ENCODE data around the gene FAM131A.

DNA sequence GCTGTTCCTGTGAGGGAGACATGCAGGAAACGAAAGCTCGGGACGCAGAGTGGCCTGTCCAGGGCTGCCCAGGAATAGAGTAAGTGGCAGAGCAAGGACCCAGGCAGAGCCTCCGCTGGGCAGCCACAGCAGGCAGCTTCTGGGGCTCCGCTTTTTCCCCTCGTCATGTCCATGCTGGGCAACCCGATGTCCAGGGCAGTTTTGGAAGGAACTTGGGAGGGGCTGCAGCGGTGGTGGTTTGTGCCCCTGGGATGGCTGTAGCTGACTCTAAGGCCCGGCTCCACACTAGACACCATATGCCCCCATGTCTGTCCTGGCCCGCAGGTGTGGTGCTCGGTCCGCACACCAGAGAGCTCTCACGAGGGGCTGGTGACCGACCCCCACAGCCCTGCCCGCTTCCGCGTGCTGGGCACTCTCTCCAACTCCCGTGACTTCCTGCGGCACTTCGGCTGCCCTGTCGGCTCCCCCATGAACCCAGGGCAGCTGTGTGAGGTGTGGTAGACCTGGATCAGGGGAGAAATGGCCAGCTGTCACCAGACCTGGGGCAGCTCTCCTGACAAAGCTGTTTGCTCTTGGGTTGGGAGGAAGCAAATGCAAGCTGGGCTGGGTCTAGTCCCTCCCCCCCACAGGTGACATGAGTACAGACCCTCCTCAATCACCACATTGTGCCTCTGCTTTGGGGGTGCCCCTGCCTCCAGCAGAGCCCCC lies 45.5 kb upstream of the FAM131A start:
- TF ChIP-seq ZNF768 (tag by site-specific recombination; IDR thresholded peaks at IDR 0.05), result no peak
- no peak for TF ChIP-seq ZNF335 (tag by site-specific recombination; conservative IDR thresholded peaks at IDR 0.05)
- TF ChIP-seq, protein P1, sequence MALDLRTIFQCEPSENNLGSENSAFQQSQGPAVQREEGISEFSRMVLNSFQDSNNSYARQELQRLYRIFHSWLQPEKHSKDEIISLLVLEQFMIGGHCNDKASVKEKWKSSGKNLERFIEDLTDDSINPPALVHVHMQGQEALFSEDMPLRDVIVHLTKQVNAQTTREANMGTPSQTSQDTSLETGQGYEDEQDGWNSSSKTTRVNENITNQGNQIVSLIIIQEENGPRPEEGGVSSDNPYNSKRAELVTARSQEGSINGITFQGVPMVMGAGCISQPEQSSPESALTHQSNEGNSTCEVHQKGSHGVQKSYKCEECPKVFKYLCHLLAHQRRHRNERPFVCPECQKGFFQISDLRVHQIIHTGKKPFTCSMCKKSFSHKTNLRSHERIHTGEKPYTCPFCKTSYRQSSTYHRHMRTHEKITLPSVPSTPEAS (tag by site-specific recombination; IDR thresholded peaks at IDR 0.05), result no peak
- TF ChIP-seq ZFP69B (tag by site-specific recombination; IDR thresholded peaks at IDR 0.05), result no peak
- TF ChIP-seq, protein P2, sequence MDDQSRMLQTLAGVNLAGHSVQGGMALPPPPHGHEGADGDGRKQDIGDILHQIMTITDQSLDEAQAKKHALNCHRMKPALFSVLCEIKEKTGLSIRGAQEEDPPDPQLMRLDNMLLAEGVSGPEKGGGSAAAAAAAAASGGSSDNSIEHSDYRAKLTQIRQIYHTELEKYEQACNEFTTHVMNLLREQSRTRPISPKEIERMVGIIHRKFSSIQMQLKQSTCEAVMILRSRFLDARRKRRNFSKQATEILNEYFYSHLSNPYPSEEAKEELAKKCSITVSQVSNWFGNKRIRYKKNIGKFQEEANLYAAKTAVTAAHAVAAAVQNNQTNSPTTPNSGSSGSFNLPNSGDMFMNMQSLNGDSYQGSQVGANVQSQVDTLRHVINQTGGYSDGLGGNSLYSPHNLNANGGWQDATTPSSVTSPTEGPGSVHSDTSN (CRISPR knock-in tag; IDR thresholded peaks at IDR 0.05), result no peak
- TF ChIP-seq ZNF23 (tag by site-specific recombination; IDR thresholded peaks at IDR 0.05; ENCODE audit: borderline replicate concordance), result no peak
- TF ChIP-seq, protein P3, sequence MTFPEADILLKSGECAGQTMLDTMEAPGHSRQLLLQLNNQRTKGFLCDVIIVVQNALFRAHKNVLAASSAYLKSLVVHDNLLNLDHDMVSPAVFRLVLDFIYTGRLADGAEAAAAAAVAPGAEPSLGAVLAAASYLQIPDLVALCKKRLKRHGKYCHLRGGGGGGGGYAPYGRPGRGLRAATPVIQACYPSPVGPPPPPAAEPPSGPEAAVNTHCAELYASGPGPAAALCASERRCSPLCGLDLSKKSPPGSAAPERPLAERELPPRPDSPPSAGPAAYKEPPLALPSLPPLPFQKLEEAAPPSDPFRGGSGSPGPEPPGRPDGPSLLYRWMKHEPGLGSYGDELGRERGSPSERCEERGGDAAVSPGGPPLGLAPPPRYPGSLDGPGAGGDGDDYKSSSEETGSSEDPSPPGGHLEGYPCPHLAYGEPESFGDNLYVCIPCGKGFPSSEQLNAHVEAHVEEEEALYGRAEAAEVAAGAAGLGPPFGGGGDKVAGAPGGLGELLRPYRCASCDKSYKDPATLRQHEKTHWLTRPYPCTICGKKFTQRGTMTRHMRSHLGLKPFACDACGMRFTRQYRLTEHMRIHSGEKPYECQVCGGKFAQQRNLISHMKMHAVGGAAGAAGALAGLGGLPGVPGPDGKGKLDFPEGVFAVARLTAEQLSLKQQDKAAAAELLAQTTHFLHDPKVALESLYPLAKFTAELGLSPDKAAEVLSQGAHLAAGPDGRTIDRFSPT (tag by site-specific recombination; IDR thresholded peaks at IDR 0.05), result no peak
